ENCODE results near the gene TTC27.

The TTC27 gene

DNA sequence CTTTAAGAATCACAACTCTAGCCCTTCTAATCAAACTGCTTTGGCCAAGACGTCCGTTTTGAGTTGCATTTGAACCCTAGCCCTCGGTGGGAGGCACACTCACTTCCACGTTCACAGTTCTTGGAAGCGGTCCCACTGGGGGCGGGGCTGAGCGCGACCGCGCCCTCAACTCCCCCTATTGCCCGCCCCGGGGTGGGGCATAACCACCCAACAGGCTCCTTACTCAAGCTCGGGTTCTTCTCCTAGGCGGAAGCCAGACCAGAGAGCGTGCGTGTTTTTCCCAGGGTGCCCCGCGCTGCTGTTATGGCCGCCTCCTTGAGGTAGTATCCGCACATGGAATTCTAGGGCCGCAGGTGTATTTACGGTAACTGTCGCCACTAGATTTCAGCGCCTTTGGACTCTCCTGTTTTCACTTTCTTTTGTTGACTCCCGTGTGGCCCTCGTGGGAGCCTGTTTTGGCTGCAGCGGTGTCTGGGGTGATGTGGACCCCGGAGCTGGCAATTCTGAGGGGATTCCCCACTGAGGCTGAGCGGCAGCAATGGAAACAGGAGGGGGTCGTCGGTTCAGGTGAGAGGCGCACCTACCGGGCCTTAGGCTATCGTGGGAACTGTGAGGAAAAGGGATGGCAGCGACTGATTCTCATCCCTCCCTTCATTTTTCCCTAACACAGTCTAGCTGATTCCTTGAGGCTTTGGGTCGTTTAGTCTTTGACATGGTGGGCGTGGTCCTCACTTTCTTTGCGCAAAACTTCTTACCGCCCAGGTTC lies at the start of gene TTC27:
TSS of gene TTC27 (plus strand) at position 237 of the 766 bp plus-strand sequence. CDS start at position 480, 243 bp downstream.
- peak within 1 kb of the TSS; percentile 96 for H3K4me3 Mint-ChIP-seq
- no peaks in the 10 kb centered on the region for H3K27me3 Mint-ChIP-seq
- H3K9me3 Mint-ChIP-seq = no peaks in the 10 kb centered on the region
- peak within 1 kb of the TSS; percentile 94 for H3K27ac Mint-ChIP-seq
- H3K36me3 Mint-ChIP-seq (ENCODE audit: low read depth) = peaks cover 26% of the 10 kb centered on the region
- H3K4me1 Mint-ChIP-seq (ENCODE audit: low read depth) = peaks cover 48% of the 10 kb centered on the region

DNA sequence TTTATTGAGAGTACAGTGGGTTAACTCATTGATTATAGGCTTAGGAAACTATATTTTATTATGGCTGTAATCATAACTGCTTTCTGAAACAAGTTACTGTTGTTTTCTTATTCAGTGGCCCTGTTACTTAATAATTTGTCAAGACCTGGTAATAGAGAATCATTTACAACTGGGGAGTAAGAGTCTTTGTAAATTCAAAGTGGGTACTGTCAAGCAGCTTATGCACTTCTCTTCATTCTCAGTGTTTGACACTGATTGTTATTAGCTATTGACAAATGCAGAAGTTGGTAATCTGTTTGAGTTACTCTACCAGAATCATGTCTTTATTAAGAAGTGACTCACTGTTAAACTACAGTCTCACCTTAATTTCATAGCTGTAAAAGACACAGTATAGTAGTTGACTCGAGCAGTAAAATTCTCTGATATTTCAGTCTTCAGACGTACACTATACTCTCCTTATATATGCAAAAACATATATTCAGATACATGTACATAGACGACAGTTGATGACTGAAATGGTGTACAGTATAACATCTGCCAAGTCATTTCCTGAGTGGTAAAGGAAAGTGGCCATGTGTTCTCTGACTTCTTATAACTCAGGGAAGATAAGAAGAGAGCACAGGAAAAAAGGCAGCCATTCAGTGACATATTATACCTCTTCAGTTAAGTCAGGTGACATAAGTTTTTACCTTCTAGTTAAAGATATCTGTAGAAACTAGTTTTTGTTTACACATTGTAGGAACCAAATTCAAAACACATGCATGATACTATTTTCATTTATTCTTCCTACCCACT lies 36.0 kb upstream of the TTC27 start:
- peak overlapping the region; percentile 48 for H3K4me3 Mint-ChIP-seq
- no peaks in the 10 kb centered on the region for H3K9me3 Mint-ChIP-seq
- H3K4me1 Mint-ChIP-seq (ENCODE audit: low read depth) = peaks cover 34% of the 10 kb centered on the region
- peak overlapping the region; percentile 77 for H3K27ac Mint-ChIP-seq
- no peaks in the 10 kb centered on the region for H3K27me3 Mint-ChIP-seq
- H3K36me3 Mint-ChIP-seq (ENCODE audit: low read depth) = peaks cover 35% of the 10 kb centered on the region

DNA sequence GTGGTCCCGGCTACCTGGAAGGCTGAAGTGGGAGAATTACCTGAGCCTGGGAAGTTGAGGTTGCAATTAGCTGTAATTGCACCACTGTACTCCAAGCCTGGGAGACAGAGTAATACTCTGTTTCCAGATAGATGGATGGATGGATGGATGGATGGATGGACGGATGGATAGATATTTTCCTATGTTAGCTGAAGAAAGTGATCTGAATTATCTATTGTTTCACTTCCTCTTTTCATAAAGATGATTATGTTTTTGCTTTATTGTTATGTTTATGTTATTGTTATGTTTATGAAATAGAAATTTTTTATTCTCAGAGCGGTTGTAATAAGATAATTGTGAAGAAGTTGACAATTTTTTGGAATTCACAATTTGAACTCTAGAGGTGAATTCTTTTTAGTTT lies 33.3 kb upstream of the TTC27 start:
- no peaks in the 10 kb centered on the region for H3K9me3 Mint-ChIP-seq
- H3K27ac Mint-ChIP-seq = no peak overlapping the region
- peaks cover 53% of the 10 kb centered on the region for H3K36me3 Mint-ChIP-seq (ENCODE audit: low read depth)
- H3K4me1 Mint-ChIP-seq (ENCODE audit: low read depth) = peaks cover 32% of the 10 kb centered on the region
- H3K27me3 Mint-ChIP-seq = no peaks in the 10 kb centered on the region
- no peak overlapping the region for H3K4me3 Mint-ChIP-seq

DNA sequence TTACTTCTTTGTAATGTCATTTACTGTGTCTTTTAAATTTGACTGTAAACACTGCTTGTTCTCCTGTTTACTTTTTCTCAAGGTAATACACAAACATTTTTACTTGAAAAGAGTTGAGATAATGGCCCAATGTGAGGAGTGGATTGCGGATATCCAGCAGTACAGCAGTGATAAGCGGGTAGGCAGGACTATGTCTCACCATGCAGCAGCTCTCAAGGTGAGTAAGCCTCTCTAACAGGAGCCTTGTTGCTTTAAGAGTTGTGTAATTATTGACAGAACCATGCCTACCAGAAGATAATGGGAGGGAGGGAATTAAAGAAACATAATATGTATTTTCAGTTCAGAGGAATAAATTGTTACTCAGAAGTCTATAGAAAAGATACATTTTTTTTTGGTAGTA lies 16.5 kb upstream of the TTC27 start:
- Mint-ChIP-seq H3K27ac (no peak overlapping the region), H3K36me3 (ENCODE audit: low read depth) (peaks cover 50% of the 10 kb centered on the region), H3K9me3 (no peaks in the 10 kb centered on the region), H3K4me1 (ENCODE audit: low read depth) (no peaks in the 10 kb centered on the region), H3K27me3 (no peaks in the 10 kb centered on the region), H3K4me3 (no peak overlapping the region)

DNA sequence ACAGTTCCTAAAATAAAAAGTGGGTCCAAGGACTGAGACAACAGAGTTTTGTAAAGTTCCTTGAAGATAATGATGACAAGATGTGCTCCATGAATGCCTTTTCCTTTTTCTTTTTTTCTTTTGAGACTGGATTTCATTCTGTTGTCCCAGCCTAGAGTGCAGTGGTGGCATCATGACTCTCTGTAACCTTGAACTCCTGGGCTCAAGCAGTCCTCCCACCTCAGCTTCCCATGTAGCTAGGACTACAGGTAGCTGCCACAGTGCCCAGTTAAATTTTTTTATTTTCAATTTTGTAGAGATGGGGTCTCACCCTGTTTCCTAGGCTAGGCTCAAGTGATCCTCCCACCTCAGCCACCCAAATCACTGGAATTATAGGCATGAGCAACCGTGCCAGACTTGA lies 16.1 kb upstream of the TTC27 start:
- H3K4me3 Mint-ChIP-seq = no peak overlapping the region
- peaks cover 50% of the 10 kb centered on the region for H3K36me3 Mint-ChIP-seq (ENCODE audit: low read depth)
- no peaks in the 10 kb centered on the region for H3K4me1 Mint-ChIP-seq (ENCODE audit: low read depth)
- no peak overlapping the region for H3K27ac Mint-ChIP-seq
- H3K27me3 Mint-ChIP-seq = no peaks in the 10 kb centered on the region
- H3K9me3 Mint-ChIP-seq = no peaks in the 10 kb centered on the region

DNA sequence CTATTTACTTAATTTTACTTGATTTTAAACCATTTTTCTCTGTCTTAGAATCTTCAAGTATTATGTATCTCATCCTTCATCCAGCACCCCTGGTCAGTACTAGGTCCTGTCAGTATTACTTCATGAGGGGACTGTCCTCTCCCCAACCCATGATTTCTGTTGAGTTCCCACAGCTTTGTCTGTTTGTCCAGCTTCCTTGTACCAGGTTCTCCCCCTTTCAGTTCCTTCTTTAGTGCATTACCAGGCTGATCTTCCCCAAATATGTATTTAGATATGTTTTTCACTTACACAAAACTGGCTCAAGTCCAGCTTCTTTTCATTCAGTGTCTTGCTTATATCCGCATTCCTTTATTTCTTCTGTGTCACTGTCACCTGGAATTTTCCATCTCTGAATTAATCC lies 13.8 kb upstream of the TTC27 start:
- H3K36me3 Mint-ChIP-seq (ENCODE audit: low read depth) = peaks cover 56% of the 10 kb centered on the region
- peak overlapping the region; percentile 18 for H3K27ac Mint-ChIP-seq
- no peaks in the 10 kb centered on the region for H3K4me1 Mint-ChIP-seq (ENCODE audit: low read depth)
- H3K9me3 Mint-ChIP-seq = no peaks in the 10 kb centered on the region
- no peaks in the 10 kb centered on the region for H3K27me3 Mint-ChIP-seq
- H3K4me3 Mint-ChIP-seq = no peak overlapping the region

DNA sequence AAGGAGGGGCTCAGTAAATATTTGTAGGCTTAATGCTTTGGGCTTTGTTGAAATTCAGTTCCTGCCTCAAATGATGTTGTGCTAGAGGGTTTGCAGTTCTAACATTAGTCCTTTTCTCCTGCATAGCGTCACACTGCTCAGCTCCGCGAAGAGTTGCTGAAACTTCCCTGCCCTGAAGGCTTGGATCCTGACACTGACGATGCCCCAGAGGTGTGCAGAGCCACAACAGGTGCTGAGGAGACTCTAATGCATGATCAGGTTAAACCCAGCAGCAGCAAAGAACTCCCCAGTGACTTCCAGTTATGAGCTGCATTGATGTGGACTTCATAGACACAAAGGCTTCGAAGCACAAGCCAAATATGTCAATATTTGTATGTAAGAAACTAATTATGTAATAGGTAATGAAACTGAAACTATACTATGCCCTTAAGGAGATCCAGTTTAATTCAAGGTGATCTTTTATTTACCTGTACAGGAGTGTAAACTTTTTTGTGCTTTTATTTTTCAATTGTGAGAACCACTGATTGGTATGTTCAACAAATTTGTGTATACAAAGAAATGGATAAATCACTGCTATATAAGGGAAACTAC lies 10.2 kb upstream of the TTC27 start:
- Mint-ChIP-seq H3K4me1 (ENCODE audit: low read depth) (no peaks in the 10 kb centered on the region), H3K4me3 (no peak overlapping the region), H3K27me3 (no peaks in the 10 kb centered on the region), H3K36me3 (ENCODE audit: low read depth) (peaks cover 52% of the 10 kb centered on the region), H3K9me3 (no peaks in the 10 kb centered on the region), H3K27ac (no peak overlapping the region)

DNA sequence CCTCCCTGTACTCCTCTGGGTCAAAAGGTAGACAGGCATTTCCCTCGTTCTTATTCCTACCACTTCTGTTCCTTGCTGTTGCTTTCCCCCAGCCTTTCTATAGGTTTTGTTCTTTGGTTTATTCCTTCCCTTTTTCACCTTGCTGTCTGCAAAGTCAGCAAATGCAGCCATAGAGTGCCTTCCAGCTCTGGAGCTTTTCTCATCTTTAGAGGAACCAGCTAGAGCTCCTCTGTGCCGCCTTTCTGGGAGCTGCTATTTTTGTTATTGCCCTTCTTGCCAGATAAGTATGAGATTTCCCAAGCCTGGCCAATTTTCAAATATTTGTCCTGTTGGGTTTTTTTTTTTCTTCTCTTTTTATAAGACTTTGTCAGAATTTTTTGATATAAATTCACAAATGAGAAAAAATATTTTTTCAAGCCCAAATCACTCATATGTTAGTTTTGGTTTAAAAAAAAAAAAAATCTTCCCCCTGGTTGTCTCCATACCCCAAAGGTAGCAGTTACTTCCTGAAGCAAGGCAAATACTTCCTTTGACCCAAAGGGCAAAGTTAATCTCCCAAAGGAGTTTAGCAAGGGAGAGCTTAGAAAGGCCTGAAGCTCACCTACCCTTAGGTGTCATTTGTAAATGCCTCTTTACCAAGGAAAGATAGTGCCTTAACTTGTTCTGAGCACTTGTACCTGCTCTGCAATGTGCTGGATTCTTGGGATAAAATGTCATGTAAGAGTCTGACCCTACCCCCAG lies 5.1 kb upstream of the TTC27 start:
- Mint-ChIP-seq H3K4me1 (ENCODE audit: low read depth) (peaks cover 7% of the 10 kb centered on the region), H3K4me3 (no peak overlapping the region), H3K36me3 (ENCODE audit: low read depth) (peaks cover 26% of the 10 kb centered on the region), H3K9me3 (no peaks in the 10 kb centered on the region), H3K27me3 (no peaks in the 10 kb centered on the region), H3K27ac (no peak overlapping the region)

DNA sequence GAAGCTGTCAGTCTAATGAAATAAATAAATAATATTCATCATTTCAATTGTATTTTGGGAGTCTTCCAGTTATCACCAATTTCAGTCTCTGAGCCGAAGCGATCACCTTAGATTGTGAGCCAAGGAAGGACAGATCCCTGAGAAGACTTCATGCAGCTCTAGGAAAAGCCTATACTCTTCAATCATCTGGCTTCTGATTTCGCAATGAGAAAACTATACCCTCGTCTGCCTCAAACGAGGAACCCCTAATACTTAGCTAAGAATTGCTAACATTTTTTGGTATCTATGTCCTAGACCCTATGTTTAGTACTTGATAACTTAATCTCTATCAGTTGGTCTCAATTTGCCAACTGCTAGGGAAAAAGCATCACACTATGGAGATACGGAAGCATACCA lies 4.5 kb upstream of the TTC27 start:
- peaks cover 22% of the 10 kb centered on the region for H3K36me3 Mint-ChIP-seq (ENCODE audit: low read depth)
- H3K4me1 Mint-ChIP-seq (ENCODE audit: low read depth) = peaks cover 11% of the 10 kb centered on the region
- no peak overlapping the region for H3K4me3 Mint-ChIP-seq
- H3K9me3 Mint-ChIP-seq = no peaks in the 10 kb centered on the region
- no peak overlapping the region for H3K27ac Mint-ChIP-seq
- no peaks in the 10 kb centered on the region for H3K27me3 Mint-ChIP-seq

DNA sequence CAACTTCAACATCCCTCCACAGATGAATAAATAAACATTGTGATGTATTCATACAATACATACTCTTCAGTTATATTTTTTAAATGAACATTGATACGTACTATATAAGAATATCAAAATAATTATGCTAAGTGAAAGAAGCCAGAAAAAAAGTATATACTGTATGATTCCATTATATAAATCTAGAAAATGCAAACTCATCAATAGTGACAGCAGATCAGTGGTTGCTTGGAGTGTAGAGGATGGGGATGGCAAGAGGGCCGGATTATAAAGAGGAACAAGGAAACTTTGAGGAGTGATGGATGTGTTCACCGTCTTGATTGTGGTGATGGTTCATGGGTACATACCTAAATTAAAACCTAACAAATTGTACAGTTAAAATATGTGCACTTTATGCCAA lies 3.0 kb upstream of the TTC27 start:
- no peaks in the 10 kb centered on the region for H3K9me3 Mint-ChIP-seq
- peaks cover 24% of the 10 kb centered on the region for H3K4me1 Mint-ChIP-seq (ENCODE audit: low read depth)
- no peak overlapping the region for H3K4me3 Mint-ChIP-seq
- H3K27ac Mint-ChIP-seq = no peak overlapping the region
- H3K36me3 Mint-ChIP-seq (ENCODE audit: low read depth) = peaks cover 14% of the 10 kb centered on the region
- no peaks in the 10 kb centered on the region for H3K27me3 Mint-ChIP-seq

DNA sequence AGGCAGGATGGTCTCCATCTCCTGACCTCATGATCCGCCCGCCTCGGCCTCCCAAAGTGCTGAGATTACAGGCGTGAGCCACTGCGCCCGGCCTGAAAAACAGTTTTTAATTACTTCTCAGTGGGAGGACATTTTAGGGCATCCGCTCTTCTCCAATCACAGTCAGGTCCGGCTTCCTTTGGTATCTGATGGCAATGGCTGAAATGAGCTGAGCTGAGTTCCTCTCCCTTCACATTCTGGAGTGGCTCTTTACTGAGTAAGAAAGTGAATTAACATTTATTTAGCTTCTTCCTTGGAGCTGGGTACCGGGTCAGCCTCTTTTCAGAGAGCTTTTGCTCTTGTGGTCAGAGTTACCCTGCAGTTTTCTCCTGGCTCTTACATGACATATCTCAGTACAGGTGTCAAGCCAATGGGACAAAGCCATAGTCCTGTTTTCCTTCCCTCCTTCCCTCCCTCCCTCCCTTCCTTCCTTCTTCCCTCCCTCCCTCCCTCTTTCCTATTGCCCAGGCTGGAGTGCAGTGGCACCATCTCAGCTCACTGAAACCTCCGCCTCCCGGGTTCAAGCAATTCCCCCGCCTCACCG lies 1.1 kb upstream of the TTC27 start:
- Mint-ChIP-seq H3K4me3 (peak overlapping the region; percentile 96), H3K27me3 (no peaks in the 10 kb centered on the region), H3K36me3 (ENCODE audit: low read depth) (peaks cover 19% of the 10 kb centered on the region), H3K9me3 (no peaks in the 10 kb centered on the region), H3K27ac (no peak overlapping the region), H3K4me1 (ENCODE audit: low read depth) (peaks cover 37% of the 10 kb centered on the region)

DNA sequence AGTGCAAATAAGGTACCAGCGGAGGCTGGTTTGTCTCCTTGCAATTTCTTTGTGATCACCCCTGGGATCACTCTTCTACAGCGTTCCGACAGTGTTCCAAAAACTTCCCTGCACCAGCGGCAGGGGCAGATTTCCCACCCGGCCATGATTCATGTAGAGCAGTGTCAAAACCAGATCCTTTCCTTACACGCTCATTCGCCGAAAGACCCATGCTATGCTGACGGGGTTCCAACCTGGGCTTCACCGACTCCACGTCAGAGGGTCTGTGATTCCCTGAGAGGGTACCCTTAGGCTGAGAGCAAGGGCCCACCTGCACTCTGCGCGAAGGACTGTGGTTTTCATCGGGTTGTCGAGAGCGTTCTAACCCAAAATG lies 423 bp upstream of the TTC27 start:
- no peaks in the 10 kb centered on the region for H3K27me3 Mint-ChIP-seq
- peak overlapping the region; percentile 94 for H3K27ac Mint-ChIP-seq
- H3K4me3 Mint-ChIP-seq = peak overlapping the region; percentile 96
- no peaks in the 10 kb centered on the region for H3K9me3 Mint-ChIP-seq
- peaks cover 21% of the 10 kb centered on the region for H3K36me3 Mint-ChIP-seq (ENCODE audit: low read depth)
- H3K4me1 Mint-ChIP-seq (ENCODE audit: low read depth) = peaks cover 43% of the 10 kb centered on the region

DNA sequence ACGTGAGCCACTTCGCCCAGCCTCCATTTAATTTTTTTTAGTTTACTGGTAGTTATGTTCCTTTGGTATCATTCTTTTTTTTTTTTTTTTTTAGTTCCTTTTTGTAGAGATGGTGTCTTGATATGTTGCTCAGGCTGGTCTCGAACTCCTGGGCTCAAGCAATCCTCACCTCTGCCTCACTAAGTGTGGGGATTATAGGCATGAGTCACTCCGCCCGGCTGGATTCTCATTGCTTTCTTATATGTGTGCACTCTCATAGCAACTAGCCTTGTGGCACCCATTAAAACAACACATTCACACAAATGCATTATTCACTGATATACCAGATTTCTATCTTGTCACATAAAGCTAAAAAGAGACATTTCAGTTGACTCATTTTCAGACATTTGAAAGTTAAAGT lies 4.2 kb downstream of the TTC27 start:
- no peak overlapping the region for H3K4me3 Mint-ChIP-seq
- peaks cover 36% of the 10 kb centered on the region for H3K36me3 Mint-ChIP-seq (ENCODE audit: low read depth)
- peak overlapping the region; percentile 31 for H3K27ac Mint-ChIP-seq
- no peaks in the 10 kb centered on the region for H3K9me3 Mint-ChIP-seq
- no peaks in the 10 kb centered on the region for H3K27me3 Mint-ChIP-seq
- H3K4me1 Mint-ChIP-seq (ENCODE audit: low read depth) = peaks cover 47% of the 10 kb centered on the region

DNA sequence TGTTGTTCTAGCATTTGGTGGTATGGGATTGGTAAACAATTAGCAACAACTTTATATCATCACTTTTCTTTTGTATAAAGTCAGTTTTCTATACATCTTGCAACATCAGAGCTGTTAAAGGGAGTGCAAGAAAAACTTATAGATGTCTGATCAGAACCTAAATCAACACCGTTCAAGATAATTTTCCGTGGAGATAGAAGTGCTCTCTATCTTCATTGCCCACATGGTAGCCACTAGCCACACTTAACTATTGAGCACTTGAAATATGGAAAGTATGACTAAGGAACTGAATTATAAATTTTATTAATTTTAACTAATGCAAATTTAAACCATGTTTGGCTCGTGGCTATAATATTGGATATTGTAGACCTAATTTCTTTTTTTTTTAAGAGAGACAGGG lies 5.2 kb downstream of the TTC27 start:
- H3K4me1 Mint-ChIP-seq (ENCODE audit: low read depth) = peaks cover 39% of the 10 kb centered on the region
- H3K27ac Mint-ChIP-seq = no peak overlapping the region

More for the DNA sequence above, 5.2 kb downstream of the TTC27 start:
- peaks cover 40% of the 10 kb centered on the region for H3K36me3 Mint-ChIP-seq (ENCODE audit: low read depth)
- H3K27me3 Mint-ChIP-seq = no peaks in the 10 kb centered on the region
- H3K9me3 Mint-ChIP-seq = no peaks in the 10 kb centered on the region
- no peak overlapping the region for H3K4me3 Mint-ChIP-seq

Data from stimulated activated naive CD8-positive, alpha-beta T cell treated with anti-CD3 and anti-CD28 coated beads, Interleukin-15, Interleukin-2, amounts not matched to agents 100 ng/mL and 50 ng/mL, for 24 hours (primary cell).